ENCODE measurements around the gene MPI.
"Not testable (repeated sequence)": the region's sequence is repeated elsewhere in the genome, so short reads cannot be mapped to it uniquely, and the experiment has no call there.

MPI gene

GRCh38 chr15:74893627-74894026 lies 3.8 kb downstream of the MPI start:
- DNase-seq, result no peak

- not testable (repeated sequence) for DNase-seq
These were observed 4.5 kb downstream of the MPI start for GRCh38 chr15:74894383-74894782.

GRCh38 chr15:74895830-74896229 lies 6.0 kb downstream of the MPI start:
- no peak for DNase-seq

- DNase-seq, result no peak
These were observed 6.5 kb downstream of the MPI start for GRCh38 chr15:74896316-74896715.

- DNase-seq, result no peak
These were observed 7.5 kb downstream of the MPI start for GRCh38 chr15:74897300-74897701.

- DNase-seq, result peak; percentile 81
These were observed 11.8 kb downstream of the MPI start for GRCh38 chr15:74901612-74902063.

GRCh38 chr15:74902295-74903075 lies 12.6 kb downstream of the MPI start:
- DNase-seq, result no peak

- no peak for DNase-seq
These were observed 13.8 kb downstream of the MPI start for GRCh38 chr15:74903676-74904075.

GRCh38 chr15:74904190-74904805 lies 14.5 kb downstream of the MPI start:
- no peak for DNase-seq

- DNase-seq, result peak; percentile 74
These were observed 16.2 kb downstream of the MPI start for GRCh38 chr15:74906067-74906449.

GRCh38 chr15:74906450-74907162 lies 16.8 kb downstream of the MPI start, which contains the start of gene FAM219B:
TSS of gene FAM219B (minus strand) at chr15:74906851. CDS start at chr15:74906800, 51 bp downstream.
- peak; percentile 96 for DNase-seq

GRCh38 chr15:74907163-74907870 lies 17.5 kb downstream of the MPI start:
- DNase-seq, result no peak

GRCh38 chr15:74908635-74909034 lies 18.8 kb downstream of the MPI start:
- DNase-seq, result no peak

GRCh38 chr15:74913041-74913440 lies 23.2 kb downstream of the MPI start:
- DNase-seq, result no peak

GRCh38 chr15:74913799-74914198 lies 24.0 kb downstream of the MPI start:
- DNase-seq, result not testable (repeated sequence)

GRCh38 chr15:74917676-74918075 lies 27.8 kb downstream of the MPI start:
- DNase-seq, result no peak

- DNase-seq, result no peak
These were observed 30.6 kb downstream of the MPI start for GRCh38 chr15:74920456-74920855.

GRCh38 chr15:74924525-74924924 lies 34.7 kb downstream of the MPI start:
- DNase-seq, result no peak

- DNase-seq, result no peak
These were observed 38.9 kb downstream of the MPI start for GRCh38 chr15:74928771-74929198.

- DNase-seq, result no peak
These were observed 43.7 kb downstream of the MPI start for GRCh38 chr15:74933573-74933972.

GRCh38 chr15:74935193-74935592 lies 45.4 kb downstream of the MPI start:
- DNase-seq, result peak; percentile 13

- peak; percentile 64 for DNase-seq
These were observed 47.4 kb downstream of the MPI start for GRCh38 chr15:74937272-74937589.

All from eye (tissue), 1 donor.